T-helper 2 cell (primary cell): ENCODE data around the gene SOX8.

Experiments used
- DNase-seq, 5 experiments: peaks; one replicate each; pipeline versions ENCODE4 v3.0.0 to v3.0.0-alpha.2; 2012 to 2022

The SOX8 gene

DNA sequence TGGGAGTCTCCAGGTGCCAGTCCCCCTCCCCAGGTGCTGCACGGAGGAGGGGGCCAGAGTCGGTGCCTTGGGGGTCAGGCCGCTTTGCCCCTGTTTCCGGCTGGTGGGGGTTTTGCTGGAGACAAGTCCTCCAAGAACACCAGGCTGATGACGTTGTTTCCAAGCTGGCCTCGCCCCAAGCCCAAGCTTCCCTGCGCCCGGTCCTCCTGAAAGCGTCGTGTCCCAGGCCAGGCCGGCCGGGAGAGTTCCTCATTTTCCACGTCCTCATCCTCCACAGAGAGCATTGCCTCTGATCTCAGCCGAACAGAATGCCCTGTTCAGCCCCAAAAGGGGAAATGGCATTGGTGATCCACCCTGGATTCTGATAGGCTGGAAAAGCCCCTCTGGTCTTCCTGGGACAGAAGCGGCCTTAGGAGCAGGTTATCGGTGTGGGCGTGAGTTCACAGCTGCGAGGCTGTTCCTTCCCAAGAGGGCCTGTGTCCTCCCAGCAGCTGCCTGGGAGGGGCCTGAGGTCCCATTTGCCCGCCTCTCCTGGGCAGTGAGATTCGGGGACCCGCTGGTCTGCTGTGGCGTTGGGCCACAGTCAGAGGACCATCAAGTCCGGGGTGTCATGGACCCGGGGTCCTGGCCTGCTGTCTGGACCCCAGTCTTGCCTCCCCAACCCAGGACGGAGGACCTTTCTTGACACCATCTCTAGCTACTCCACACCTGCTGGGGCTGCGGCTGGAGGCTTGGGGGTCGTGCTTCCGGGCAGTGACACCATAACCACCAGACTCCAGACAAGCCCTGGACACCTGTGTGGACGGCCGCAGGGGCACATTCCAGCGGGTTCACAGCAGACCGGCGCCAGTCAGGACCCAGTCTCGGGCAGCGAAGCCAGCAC, 7.1 kb downstream of the SOX8 start:
- DNase-seq = no peak

DNA sequence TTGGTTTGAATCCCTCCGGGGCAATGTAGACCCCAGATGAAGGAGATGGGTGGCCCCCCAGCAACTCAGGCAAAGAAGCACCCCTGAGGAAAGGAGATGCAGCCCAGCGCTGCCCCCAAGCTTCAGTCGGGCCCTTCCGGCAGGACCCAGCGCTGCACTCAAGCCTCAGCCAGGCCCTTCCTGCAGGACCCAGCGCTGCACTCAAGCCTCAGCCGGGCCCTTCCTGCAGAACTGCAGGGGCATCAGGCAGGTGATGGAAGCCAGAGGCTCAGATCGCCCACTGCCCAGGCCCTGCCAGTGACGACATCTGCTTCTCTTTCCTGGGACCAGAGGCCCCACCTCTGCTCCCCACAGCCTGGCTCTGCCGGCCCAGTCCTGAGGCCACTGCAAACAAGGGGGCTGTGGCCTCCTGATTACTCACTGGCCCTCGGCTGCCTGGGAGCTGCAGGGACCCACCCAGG, 7.8 kb downstream of the SOX8 start:
- DNase-seq = no peak

DNA sequence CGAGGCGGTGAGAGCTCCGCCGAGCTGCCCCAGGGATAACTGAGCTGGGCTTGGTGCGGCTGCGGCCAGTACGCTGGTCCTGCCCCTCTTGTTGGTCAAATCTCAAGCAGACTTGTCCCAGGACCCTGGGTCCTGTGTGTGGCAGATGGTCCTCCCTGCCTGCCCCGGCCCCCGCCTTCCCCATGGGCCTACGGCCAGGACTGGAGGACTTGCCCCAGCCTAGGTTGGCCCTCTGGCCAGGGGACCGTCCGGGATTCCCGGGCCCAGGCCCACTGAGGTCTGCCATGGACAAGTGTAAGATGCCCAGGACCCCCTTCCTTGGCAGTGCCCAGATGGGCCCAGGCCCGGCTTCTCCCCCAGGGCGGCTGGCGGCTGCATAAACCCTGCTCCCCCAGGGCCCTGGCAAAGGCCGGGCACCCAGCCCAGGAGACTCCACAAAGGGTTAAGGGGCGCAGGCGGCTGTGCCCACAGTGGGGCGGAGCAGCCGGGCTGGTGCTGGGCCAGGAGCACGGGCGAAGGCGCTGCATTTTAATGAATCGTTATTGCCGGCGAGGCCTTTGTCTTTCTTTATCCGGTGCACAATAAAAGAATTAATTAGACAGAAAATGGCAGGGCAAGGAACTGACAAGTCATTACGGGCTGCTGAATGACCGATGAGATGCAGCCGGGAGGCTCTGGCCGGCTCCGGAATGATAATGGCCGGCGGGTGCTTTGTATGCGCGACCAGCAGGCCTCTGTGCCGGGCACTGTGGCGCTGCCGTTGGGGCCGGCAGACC, 9.1 kb downstream of the SOX8 start:
- DNase-seq = no peak

DNA sequence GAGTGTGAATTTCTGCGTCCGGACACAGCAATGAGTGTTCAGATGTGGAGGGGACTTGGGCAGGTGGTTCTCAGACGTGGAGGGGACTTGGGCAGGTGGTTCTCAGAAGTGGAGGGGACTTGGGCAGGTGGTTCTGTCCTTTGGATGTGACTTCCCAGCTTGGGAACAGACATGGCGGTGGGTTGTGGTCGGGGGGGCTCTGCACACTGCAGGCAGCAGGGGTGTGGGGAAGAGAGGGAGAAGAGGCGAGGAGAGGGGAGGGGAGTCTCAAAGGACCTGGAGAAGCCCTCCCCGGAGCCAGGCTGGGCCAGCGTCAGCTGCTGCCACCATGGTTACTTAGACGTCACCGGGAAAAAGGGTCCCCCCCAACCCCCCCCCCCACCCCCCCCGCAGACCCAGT, 9.8 kb downstream of the SOX8 start:
- DNase-seq = no peak

DNA sequence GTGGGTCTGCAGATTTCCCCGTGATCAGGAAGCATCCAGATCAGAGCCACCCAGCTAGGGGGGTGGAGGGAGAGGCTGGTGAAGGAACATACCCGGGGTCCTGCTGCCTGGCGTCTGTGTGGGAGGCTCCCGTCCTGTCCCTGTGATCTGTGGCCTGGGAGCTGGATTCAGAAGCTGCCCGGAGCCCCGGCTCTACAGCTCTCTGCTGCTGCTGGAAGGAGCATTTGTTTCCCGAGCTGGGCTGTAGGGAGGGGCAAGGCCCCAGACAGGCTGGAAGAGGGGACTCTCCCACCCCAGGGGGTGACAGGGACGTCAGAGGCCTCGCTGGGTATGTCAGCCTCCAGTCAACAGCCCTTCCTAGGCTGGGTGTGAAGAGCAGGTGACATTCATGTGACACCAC, 10.2 kb downstream of the SOX8 start:
- no peak for DNase-seq

DNA sequence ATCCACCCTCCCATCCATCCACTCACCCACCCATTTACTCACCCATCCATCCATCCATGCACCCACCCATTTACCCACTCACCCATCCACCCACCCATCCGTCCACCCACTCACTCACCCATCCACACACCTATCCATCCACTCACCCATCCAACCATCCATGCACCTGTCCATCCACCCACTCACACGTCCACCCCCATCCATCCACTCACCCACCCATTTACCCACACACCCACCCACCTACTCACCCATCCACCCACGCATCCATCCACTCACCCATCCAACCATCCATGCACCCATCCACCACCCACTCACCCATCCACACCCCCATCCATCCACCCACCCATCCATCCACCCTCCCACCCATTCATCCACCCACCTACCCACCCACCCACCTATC, 12.2 kb downstream of the SOX8 start:
- DNase-seq = no peak

DNA sequence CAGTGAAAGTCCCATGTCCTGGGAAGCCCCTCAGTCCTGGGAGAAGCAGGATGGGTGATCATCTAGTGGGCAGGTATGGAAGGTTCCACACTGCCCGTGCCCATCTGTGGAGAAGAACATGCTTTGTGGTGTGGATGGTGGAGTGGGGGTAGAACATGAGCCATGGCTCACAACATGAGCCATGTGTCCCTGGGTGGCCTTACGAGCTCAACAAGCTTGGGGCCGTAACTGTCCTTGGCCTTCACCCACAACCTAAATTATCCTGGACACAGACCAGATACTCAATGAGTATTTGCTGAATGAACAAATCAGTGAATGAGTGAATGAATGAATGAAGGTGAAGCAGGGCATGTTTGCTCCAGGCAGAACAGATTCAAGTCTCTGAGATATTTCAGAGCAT, 13.5 kb downstream of the SOX8 start:
- DNase-seq = no peak

DNA sequence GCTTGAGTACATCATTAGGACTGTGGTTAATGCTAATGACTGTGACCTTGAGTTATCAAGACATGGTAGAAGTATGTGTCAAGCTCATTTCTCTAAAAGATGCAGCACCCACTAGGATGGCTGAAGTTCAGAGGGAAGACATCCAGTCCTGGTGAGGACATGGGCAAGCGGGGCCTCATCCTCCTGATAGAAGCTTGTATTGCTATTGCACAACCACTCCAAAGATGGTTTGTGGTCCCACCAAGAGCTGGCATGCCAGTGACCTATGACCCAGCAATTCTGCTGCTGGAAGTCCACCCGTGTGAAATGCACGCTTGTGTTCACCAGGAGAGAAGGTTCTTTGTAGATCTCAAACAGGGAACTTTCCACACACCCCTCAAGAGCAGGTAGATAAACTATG, 14.2 kb downstream of the SOX8 start:
- no peak for DNase-seq

DNA sequence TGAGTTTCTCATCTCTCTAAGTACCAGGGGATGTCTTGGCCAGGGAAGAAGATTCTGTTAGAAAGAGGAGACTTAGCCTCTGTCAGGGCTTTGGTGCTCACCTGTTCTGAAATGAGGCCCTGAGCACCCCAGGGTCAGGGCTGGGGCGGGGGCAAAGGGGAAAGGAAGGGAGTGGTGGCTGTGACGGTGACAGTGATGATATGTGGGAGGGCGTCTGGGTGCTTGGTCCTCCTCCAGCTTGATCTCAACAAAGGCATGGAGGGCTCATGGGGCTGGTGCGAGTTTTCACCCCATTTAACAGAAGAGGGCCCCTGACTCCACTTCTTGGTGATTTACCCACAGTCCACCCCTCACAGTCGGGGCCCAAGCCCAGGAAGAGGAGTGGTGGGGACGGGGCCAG, 15.1 kb downstream of the SOX8 start:
- peak in 1 of 5 experiments; percentile 31 for DNase-seq

DNA sequence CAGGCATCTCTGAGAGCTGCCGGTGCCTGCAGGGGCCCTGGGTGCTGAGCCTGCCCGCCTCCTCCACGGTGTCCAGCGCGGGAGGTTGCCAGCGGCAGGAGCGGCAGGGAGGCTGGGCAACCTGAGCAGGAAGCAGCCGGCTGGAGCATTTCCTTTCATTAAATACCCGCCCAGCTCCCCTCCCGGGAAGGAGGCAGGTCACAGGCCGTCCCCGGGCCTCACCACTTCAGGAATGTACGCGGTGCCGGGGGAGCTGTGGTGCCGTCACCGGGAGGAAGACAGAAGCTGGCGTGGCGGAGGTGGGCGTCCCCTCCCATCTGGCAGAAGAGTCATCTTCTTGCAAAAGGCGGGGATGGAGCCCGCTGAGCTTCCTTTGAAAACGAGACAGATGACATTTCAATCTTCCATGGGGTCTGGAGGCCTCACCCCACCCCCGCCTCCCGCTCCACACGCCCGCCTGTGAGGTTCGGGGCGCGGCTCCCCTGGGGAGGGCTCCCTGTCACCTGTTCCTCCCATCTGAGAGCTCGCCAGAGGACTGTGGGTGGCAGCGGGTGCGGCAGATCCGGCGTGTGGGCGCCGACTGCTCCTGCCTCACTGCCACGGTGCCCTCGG, 16.0 kb downstream of the SOX8 start:
- peak in 4 of 5 experiments; percentile 35 to 60 (median 51) for DNase-seq

DNA sequence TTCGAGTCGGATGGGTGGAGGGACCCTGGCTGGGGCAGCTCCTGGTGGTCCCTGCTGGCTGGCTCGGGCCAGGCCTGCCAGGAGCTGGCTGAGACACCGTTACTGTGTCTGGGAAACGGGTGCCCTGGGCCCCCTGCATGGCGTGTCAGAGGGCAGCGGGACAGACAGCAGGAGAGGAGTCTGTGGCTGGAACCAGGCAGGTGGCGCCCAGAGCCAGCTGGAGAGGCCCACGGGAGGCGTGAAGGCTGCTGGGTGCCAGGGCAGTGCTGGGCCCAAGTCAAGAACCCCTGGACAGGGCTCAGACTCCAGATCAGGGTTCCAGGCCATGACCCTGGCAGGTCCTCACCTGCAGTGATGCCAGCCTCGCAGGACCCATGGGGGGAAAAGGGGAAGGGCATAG, 16.6 kb downstream of the SOX8 start:
- no peak for DNase-seq

DNA sequence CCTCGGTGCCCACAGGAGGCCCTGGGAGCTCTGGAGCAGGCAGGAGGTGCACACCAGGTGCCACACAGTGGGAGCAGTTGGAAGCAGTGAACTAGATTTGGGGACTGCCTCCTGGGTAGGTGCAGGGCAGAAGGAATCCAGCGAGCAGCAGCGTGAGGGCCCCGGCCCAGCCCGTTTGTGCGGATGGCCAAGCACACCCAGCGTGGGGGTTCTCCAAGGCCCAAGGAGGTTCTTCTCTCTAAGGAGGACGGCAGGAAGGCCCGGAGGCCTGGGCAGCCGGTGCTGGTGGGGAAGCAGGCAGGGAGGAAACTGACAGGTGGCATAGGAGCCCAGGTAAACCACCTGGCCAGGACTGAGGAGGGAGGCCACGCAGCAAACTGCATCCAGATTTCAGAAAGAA, 17.0 kb downstream of the SOX8 start:
- no peak for DNase-seq

DNA sequence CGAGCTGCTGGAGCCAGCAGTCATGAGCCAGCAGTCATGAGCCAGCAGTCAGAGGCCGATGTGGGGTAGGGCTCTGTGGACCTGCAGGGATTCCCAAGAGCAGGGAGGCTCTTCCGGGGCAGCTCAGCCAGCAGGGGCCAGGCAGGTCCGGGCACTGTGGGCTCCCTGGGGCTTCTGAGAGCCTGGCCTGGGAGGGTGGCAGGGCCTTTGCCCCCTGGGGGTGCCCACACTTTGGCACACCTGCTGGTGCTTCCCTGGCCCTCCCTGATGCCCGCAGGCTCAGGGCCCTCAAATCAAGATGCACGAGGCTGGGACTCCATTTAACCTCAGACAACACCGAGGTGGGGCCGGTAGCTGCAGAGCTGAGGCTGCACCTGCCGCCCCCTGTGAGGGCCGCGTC, 18.1 kb downstream of the SOX8 start:
- DNase-seq = no peak

DNA sequence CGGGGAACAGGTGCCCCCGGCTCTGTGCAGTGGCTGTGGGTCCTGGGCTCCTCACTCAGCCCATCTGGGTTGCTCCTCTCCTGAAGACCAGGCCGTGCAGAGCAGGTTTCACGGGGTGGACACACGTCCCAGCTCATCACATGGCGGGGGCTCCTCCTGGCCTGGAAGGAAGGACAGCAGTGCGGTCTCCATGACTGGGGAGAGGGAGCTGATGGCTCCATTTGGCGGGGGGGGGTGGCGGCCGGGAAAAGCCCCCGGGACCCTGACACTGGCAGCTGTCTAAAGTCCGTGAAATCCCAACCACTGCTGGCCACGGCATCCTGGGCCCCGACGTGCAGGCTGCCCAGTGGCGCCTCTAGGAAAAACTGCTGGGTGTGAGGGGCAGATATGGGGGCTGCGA, 19.0 kb downstream of the SOX8 start:
- no peak for DNase-seq

DNA sequence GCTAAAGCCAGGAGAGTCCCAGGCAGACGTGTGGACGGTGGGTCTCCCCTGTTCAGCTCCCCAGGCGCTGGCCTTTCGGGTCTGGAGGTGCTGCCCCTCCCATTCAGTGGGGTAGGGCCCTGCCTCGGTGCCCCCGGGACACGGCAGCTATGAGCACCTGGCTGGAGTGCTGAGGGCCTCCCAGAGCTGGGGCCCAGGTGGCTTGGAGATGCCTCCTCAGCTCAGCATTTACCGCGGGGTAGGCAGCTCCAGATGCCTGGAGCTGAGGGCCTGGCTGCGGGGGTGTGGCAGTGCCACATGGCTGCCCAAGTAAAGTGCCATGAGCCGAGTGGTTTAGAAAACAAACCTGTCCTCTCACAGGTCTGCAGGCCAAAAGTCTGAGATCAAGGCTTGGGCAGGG, 19.5 kb downstream of the SOX8 start:
- no peak for DNase-seq

DNA sequence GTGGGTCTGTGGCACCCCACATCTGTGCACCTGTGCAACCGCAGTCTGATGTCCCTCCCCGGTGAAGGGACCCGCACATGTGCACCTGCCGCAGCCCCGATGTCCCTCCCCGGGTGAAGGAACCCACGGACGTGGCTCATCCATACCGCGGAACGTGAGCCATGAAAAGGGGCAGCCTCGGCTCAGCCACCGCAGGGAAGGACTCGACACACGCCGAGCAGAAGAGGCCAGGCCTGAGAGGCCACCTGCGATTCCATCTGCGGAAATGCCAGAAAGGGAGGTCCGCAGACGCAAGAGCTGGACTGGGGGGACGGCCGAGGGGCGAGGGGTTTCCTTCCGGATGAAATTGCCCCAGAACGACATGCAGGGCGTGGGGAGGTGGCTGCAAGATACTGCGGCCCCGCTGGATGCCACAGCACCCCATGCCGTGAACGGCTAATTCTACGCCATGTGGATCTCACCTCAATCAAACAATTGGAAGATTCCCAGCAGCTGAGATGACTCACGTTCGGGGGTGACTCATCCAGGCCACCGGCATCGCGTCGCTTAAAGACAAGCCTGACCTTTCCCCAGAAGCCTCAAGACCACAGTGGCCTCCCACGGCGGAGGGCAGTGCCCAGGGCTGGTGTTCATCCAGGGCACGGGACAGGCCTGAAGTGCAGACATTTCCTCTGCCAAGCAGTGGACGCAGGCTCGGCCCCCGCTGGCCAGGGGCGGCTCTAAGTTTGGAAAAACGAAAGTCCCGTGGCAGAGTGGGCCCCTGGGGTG, 21.0 kb downstream of the SOX8 start:
- peak in 2 of 5 experiments; percentile 40 to 75 for DNase-seq

DNA sequence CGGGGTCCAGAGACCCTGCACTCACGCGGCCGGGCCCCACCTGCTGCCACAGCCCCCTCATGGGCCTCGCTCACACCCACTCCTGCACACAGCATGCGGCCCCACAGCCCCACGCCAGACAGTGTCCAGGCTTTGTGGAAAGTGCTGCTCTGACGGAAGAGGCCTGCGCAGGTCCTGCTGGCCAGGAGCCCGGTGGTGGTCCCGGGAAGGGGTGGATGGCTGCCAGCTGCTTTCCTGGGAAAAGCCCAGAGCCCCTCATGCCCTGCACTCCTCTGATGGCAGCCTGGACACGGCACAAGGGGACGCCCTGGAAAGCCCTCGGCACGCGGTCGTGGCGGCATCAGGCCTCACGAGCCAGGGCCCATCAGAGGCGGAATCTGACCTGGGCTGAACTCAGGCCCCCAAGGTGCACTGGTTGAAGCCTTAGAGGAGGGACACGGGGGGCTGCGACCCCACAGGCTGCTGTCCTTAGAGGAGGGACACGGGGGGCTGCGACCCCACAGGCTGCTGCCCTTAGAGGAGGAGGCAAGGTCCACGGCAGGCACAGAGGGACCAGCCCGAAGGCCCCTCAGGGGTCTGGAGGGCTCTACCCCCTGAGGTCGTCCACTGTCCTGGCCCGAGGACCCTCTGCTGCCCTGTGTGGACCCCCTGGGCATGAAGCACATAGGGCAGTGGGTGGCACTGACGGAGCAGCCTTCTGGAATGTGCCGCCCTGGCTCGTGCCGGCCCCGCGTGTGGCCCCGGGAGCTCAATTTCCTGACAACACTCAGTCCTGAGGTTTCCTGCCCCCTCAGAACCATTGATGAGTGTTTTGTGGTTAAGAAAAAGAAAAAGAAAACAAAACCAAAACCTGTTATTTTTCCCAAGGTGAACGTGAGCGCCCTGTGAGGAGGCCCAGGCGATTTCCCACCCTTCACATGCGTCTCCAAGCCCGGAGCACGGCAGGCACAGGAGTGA, 22.1 kb downstream of the SOX8 start:
- peak in 3 of 5 experiments; percentile 44 to 78 (median 47) for DNase-seq

DNA sequence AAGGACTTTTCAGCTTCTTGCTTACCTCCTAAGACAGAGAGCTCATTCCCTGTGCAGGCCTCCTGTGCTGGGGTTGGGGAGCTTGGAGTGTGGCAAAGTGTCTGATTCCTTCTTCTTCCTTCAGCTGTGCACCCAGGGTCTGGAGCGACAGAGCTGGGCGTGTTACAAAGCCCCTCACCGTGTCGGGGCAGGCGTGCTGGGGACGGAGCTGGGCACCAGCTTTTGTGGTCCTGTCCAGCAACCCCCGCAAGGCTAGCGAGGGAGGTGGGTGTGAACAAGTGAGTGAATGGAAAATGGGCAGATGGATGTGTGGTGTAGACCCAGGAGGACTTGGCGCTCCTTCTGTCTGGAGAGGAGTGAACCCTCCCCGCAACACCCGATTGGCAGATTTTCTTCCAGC, 23.7 kb downstream of the SOX8 start:
- no peak for DNase-seq

DNA sequence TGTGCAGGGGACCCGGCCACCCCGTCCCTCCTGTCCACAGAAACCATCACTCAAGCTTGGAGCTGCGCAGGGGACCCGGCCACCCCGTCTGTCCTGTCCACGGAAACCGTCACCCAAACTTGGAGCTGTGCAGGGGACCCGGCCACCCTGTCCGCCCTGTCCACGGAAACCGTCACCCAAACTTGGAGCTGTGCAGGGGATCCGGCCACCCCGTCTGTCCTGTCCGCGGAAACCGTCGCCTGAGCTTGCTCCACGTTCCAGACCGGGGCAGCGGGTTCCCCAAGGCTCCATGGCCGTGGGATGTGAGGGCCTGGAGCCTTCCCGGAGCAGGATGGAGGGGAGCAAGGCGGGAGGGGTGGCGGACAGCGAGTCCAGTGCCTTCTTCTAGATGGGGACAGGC, 25.2 kb downstream of the SOX8 start:
- no peak for DNase-seq

DNA sequence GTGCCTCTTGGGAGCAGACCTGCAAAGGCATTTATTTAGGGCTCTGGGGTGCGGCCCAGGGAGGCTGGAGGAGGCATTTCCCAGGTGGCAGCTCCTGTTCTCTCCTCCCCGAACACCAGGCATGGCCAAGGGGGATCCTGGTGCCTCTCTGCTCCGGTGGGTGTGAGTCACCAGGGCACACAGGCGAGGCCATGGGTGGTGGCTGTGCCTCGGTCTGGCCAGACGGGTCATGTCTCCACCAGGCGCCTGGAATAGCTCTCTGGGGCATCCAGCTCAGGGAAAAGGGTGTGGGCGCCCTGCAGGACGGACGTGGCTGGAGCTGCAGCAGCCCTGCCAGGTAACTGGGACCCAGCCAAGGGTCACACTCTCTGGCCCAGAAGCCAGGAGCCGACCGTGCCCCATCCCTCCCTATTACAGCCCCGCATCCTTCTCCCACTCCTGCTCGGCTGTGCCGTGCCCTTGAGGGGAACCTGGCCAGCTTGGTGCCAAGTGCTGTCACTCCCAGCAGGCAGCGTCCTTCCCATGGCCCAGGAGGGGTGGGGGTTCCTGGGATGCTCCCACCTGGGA, 25.8 kb downstream of the SOX8 start:
- no peak for DNase-seq

DNA sequence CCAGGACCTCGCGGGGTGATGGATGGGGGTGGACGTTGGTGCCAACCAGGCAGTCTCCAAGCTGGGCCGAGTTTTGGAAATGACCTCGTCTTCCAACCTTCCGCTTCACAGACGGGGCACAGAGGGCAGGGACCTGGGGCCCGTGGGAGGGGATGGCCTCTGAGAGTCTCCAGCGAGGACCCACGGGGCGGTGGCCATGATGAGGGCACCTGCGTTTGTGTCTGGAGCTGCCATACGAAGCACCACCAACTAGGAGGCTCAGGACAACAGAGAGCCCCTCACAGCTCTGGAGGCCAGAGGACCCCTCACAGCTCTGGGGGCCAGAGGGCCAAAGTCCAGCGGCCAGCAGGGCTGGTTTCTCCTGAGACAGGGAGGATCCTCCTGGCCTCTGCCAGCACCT, 26.5 kb downstream of the SOX8 start:
- no peak for DNase-seq
